COLO829 (cell line): ENCODE results near the gene TNFRSF19.
"Not testable (repeated sequence)": the region's sequence is repeated elsewhere in the genome, so short reads cannot be mapped to it uniquely, and the experiment has no call there.

Experiments
- DNase-seq: peaks from one replicate; pipeline ENCODE4 v3.0.0; 2012; ENCODE audit warnings: low spot score

Gene TNFRSF19

DNA sequence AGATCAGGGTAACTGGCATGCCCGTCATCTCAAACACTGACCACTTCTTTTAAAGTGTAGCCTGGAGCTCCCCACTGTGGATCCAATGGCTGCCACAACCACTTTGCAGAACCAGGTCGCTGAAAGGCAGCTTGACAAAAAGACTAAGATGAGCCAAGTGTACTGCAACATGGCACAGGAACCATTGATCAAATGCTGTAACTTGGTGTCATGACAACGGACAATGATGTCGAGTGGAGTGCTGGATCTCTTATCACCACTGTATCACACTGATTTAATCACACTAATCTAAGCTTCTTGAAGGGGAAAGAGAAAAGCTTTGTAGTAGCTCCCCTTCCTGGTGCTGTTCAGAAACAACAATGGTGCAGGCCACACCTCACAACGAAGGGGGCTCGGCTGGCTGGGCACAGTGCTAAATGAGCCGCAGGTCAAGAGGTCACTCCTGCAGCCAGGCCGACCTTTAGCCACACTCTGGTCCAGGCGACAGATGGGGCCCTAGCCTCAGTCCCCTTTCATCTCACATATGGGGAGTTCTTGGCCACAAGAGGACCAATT is 2.2 kb upstream of the TNFRSF19 start:
- no peak for DNase-seq

DNA sequence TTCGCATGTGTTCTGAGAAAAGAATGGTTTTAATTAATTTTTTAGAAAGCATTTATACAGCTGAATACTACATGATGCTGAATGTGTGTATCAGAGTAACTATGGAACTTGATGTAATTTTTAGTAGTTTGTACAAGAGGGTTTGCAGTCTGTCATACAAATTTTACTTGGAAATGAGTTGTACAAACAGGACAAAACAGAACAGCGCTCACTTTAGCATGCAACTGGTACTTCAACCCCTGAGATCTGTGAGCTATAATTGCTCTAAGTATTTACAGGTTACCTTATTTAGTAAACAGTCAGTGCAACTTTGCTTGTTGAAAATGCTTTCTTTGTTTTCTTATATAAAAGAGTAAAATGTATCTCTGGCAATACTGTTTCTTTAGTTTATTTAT is 706 bp downstream of the TNFRSF19 start:
- DNase-seq = no peak

DNA sequence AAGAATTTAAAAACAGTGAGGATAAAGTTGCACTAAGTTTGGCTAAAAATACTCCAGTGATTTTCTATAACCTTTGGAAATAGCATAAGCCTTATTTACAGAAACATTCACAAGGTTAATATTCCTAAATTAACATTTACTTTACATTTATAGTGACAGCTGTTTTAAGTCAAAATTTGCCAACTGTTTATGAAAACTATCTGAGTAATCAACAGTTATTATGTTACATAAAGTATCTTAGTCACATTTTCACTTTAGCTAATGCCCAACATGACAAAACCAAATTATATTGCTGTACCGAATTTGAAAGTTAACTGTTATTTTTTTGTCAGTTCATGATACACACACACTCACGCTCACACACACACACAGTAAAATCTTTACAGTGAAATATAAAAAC is 1.2 kb downstream of the TNFRSF19 start:
- no peak for DNase-seq

DNA sequence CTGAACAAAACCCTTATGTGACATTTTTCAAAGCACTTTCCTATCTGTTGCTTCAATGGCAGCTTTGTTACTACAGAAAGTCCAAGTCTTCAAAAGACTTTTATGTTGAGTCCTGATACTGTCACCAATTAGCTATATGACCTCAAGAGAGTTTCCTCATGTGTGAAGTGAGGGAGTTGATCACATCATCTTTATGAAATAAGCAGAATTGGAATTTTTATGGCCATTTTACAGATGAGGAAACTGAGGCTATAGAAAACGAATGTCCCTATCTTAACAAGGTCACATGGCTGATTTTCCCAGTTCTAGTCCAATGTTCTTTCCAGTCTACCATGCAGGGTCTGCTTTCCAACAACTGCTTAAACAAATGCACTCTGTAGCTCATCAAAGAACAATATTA is 2.6 kb downstream of the TNFRSF19 start:
- DNase-seq = no peak

DNA sequence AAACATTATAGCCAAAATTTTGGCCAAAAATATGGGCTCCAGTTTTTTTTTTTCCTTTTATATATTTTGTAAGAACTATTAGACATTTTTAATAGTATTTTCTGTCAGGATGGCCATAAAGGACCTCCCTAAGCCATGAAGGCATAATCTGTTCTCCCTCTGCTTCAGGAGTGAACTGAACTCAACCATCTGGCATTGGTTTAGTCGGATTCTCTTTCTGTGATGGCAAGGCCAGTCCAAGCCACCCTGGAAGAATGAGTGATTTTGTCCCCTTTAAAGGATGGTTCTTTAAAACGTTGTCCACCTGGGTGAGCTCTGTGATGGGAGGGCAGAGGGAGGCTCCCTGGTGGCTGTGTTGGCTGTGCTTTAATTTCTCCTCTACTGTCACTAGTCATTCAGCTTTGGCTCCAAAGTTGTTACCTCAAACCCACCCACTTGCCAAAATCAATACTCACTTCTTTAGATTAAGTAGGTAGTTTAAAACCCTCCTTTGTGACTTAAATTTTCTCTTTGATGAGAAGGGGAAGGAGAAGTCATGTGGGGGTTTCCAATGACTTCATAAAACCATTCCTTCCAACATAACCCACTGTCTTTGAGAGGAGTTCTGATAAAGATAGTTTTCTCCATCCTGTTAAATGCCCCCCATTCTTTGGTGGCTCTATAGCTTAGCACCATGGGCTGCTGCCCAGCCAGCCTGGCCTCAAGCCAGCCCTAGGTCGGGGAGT is 4.4 kb downstream of the TNFRSF19 start:
- DNase-seq = no peak

DNA sequence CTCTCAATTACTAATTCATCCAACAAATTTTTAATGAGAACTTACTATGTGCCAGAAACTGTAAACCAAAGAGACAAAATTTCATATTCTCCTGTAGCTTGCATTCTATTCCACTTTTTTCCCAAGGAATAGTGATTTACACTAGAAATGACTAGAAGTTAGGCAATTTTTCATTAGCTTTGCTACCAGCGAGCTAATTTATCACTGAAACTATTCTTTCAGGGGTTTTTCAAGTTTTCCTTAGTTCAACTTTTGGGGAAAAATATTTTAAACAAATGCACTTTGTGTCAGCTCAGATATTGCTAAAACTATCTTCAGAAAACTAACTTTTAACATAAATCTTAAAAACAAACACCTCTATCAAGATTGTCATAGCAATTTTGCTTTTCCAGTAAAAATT is 5.4 kb downstream of the TNFRSF19 start:
- DNase-seq = no peak

DNA sequence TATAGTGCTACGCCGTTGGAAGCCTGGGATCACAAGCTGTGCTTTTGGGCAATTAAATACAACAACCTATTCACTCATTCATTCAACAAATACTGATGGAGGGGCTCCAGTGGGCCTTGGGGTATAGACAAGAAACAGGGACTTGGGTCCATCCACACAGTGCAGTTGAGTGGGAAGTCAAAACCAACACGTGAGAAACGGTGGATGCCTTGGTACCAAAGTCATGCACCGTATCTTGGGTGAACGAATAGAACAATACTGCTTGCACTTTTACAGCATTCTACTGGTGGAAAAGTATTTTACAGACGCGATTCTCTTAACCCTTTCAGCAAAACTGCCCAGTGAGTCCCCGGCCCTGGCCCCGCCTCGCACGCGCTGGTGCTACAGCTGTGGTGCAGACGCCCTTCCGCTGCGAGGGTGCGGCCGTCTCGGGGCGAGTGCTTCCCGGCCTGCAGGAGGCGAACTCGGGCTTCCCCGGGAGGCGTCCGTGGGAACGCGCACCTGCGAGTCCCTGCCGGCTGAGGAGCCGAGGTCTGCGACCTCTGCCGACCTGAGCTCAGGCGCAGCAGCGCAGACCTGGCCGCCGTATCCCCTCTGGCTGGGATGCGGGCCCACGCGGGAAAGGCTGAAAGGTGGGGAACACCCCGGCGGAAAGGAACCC is 8.3 kb downstream of the TNFRSF19 start:
- DNase-seq = no peak

DNA sequence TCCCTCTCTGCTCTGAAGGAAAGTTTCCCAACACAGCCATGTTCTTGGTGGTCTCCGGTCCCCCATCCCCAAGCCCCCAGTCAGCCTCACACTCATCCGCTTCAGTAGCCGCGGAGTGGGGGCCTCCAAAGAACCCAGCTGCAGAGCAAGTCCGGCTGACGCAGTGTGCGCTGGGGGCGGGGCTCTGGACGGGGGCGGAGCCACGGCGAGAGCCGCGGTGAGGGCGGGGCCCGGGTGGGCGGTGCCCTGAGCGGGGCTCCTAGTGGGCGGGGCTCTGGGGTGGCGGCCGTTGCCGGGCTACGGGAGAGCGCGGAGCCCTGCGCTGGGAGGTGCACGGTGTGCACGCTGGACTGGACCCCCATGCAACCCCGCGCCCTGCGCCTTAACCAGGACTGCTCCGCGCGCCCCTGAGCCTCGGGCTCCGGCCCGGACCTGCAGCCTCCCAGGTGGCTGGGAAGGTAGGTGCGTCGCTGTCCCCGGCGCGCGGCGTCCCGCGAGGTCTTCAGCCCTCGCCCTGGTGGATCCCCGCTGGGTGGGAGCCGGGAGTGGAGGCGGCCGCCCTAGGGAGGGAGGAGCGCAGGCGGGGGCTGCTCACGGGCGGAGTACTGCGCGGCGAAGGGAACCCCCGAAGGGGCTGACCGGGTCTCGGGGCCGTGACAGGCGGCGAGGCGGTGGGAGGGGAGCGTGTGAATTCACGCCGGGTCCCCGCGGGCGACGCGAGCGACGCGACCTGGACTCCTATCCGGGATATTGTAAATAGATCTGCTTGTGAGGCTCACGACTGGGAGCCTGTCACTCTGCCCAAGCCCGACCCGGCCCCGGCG is 9.1 kb downstream of the TNFRSF19 start:
- DNase-seq = peak; percentile 70

DNA sequence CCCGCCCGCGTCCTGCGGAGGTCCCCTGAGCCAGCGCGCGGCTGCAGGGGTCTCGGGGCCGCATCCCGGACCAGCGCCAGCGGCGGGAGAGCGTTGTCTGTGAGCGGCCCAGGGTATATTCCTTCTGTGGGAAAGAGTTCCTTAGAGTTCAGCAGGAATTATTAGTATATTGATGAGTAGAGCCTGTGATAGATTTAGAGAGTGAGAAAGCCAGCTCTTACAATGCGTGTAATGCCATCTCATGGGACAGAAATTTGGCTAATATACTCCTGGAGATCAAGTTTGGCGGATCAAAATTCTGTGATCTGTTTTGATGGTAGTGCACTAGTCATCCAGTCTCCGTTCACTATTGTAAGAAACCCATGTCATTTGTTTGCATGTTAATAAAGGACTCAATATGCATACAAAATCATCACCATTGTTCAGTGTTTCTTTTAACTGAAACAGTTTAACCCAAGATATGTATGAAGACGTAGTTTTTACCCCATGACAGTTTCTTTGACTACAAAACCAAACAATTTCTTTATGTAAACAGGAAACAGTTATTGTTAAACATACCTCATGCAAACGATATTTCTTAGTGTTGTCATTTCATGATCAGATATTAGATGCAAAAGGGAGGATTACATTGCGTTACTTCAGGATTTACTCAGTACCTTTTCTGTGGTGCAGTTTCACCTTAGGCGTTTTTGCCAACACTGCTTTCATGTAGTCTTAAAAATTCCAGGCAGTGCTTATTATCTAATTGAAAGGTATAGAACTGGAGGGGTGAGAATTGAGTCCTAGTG is 9.9 kb downstream of the TNFRSF19 start:
- DNase-seq = no peak

DNA sequence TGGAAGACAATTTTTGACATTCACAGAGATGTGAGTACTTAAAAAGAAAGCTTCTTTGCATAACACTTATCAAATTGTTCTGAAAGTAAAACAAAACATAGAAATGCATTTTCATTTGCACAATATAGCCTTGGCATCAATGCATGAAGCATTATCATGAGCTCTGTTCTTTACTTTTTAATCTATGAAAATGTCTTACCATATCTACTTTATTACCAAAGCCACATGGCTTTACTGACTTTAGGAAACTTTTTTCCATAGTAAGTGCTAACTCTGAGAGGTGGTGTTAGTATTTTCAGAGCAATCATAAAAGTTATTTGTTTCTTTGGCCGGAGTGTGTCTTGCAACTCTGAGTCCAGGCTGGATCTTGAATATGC is 10.5 kb downstream of the TNFRSF19 start:
- DNase-seq = no peak

DNA sequence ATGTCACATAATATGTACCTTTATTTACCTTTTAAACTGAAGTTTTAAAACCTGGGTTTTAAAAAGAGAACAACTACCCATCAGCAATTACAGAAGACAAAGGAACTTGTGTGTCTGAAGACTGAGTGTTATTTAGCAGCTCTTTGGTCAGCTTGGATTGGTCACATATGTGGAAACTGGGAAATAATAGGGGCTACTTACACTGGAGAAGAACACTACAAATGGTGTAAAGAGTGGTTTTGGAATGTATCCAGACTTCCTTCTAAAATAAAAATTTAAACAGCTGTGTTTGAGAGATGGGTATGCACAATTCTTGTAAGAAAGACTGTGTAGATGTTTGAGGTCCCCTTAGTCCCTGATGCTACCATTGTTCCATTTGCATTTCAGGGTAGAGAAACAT is 13.3 kb downstream of the TNFRSF19 start:
- no peak for DNase-seq

DNA sequence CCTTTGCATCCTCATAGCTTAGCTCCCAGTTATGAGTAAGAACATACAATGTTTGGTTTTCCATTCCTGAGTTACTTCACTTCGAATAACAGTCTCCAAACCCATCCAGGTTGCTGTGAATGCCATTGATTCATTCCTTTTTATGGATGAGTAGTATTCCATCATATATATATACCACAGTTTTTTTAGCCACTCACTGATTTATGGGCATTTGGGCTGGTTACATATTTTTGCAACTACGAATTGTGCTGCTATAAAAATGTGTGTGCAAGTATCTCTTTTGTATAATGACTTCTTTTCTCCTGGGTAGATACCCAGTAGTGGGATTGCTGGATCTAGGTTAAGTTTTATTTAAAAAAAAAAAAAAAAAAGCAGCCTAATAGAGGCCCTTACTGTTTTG is 14.1 kb downstream of the TNFRSF19 start:
- no peak for DNase-seq

DNA sequence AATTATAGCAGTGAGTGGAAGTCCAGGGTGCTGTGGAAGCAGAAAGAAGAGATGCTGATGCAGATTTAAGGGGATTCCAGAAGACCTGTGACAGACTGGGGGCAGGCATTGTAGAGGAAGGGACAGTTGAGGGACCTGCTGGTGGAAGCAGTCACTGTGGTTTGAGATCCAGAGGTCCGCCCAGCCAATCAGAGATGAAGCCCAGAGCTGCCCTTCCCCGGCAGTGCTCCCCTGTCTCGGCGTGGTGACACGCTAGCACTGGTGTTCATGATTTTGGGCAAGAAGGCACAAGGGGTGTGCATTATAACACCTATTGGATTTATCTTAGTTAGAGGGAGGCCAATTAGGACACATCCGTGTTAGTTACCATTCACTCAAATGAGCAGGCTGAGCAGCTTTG is 16.1 kb downstream of the TNFRSF19 start:
- DNase-seq = no peak

DNA sequence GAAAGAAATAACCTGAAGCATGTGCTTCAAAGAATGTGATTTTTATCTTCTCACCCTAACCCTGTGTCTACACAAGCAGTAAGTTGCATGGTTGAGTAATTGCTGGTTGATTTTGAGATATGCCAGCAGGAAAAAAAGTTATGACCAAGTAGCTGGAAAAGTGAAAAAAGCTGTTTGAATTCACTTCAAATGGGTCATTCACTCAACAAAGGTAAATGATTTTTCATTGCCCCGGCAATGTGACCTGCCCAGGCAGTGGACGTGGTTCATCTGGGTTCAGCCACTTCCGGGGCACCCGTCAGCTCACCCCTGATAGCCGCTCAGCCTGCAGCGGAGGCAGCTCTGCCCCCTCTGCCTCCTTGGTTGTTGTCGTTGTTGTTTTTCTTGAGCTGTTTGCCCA is 18.5 kb downstream of the TNFRSF19 start:
- no peak for DNase-seq

DNA sequence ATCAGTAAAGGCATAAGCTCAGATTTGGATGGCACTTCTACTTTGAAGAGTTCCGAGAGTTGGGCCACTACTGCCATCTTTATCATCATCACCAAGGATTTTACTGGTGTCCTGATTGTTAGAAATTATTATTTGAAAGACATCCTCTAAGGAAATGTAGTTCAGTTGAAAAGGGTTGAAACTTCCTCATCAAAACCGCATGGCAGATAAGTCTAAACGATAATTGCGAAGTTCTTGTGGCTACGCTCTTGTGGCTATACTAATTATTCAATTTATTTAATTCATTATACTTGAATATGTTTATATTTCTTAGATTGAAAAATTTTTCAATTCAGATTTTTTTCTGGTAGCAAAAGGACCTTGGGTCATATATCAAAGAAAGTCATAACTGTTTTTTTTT is 22.4 kb downstream of the TNFRSF19 start:
- DNase-seq = no peak

DNA sequence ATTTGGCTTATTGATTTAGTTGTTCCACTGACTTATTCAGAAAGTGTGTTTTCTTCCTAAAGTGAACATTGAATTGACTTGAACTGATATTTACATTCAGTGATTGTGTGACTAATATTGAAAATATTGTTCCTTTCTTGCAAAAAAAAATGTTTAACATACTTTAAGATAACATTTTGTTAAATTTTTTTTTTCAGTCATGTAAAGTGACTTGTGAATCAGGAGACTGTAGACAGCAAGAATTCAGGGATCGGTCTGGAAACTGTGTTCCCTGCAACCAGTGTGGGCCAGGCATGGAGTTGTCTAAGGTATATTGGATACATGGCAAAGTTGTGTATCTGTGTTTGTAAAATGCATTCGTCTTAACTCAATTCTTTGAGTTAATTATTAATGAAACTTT is 22.9 kb downstream of the TNFRSF19 start:
- no peak for DNase-seq

DNA sequence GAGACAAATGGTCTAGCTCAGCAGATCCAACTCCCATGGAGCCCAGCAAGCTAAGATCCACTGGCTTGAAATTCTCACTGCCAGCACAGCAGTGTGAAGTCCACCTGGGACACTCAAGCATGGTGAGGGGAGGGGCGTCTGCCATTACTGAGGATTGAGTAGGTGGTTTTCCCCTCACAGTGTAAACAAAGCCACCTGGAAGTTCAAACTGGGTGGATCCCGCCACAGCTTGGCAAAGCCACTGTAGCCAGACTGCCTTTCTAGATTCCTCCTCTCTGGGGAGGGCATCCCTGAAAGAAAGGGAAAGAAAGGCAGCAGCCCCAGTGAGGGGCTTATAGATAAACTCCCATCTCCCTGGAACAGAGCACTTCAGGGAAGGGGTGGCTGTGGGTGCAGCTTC is 24.1 kb downstream of the TNFRSF19 start:
- DNase-seq = not testable (repeated sequence)

DNA sequence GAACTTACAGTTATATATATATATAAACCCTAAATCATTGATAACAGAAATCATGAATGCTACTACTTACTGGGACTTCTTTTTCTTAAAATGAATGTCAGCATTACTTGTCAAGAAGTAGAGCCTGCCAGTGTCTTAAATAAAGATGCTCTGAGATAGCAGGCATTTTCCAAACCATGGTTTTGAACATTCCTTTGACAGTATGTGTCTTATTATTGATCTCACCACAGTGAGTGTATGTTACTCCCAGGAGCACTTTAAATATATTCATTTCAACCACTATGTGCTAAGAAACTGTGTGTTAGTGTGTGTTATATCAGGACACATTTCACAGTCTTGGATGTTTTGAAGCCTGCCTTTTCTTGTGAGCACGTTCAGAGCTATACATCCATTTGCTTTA is 28.2 kb downstream of the TNFRSF19 start:
- DNase-seq = no peak

DNA sequence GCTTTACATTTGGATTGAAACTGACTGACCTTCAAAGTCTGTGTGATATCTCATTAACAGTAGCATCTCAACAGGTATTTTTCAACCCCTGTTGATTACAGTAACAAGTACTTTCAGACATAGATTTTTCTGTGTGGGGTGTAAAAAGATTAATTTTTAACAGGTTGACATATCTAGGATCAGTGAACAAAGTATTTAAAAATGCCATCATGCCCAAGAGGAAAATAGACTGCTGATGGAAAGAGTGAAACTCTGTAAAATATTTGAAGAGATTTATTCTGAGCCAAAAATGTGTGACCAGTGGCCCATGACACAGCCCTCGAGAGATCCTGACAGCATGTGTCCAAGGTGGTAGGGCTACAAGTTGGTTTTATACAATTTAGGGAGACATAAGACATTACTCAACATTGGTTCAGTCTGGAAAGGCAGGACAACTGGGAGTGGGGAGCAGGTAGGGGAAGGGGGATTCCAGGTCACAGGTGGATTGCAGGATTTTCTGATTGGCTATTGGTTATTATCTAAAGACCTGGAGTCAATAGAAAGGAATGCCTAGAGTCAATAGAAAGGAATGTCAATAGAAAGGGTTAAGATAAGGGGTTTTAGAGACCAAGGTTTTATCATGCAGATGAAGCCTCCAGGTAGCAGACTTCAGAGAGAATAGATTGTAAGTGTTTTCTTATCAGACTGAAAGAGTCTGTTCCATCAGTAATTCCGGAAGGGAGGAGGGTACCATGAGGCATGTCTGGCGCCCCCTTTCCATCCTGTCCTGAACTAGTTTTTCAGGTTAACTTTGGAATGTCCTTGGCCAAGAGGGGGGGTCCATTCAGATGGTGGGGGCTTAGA is 29.1 kb downstream of the TNFRSF19 start:
- no peak for DNase-seq

DNA sequence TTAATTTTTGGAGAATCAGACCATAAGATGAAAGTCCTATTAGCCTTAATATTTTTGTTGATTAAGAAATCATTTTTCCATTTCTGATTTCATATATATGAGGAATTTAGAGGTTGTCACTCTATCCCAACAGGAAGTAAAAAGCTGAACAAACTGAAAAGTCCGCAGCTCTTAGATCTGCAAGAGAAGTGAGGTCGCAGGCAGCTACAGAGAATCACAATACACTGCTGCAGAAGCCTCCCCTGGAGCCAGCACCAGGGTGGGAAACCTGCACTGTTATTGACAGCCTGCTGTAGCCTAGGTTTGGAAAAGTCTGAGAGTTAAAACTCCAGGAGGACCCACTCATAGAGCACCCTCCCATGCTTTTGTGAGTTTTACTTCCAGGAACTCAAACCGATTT is 29.9 kb downstream of the TNFRSF19 start:
- DNase-seq = no peak

DNA sequence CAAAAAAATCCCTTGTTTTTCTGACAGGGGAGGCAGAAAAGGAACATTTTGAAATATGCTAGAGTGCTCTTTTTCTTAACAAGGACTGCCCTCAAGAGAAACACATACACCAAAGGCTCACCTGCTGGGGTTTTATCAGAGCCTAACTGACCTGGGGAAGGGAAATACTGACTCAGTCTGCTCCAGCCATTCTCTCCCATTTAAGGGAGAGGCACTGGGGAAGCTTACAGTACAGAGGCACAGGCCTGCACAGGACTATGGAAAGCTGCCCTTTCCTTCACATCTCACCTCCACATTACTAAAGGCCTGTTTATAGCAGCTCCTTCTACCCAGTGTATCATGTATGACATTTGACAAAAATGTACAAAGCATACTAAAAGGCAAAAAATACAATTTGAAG is 30.3 kb downstream of the TNFRSF19 start:
- DNase-seq = no peak
